ENCODE results near the gene CACNA1C. TPM values are rescaled to one million over a fixed set of nuclear protein-coding genes. Genes with fewer than 3 reads are reported as not detected.

CACNA1C gene
- total and polyA plus RNA-seq, 2 of the 4 experiments (the other 2 are of a cell fraction) = 1.6 to 2.6 TPM

GRCh38 chr12:2610358-2610757 is 557.6 kb downstream of the CACNA1C start:
- no peak overlapping the region for H4K91ac ChIP-seq (ENCODE audit: insufficient read depth, low read depth, low read length)
- H3K4me2 ChIP-seq (ENCODE audit: low read depth, low read length) = no peak overlapping the region
- dilution Hi-C loops (cut with HindIII; ENCODE audit: low sequenced_read_pairs, unreplicated experiment) (no loop called here), in situ Hi-C loops (cut with MboI; ENCODE audit: low sequenced_read_pairs) (no loop called here), intact Hi-C loops (cut with micrococcal nuclease) (no loop called here)
- H3K23ac ChIP-seq (ENCODE audit: low read depth, low read length) = no peak overlapping the region
- H4K8ac ChIP-seq (ENCODE audit: low read depth in 2 of 2, low read length in 2 of 2) = no peak overlapping the region
- no peak overlapping the region for H2BK120ac ChIP-seq (ENCODE audit: low read depth, low read length)
- TF ChIP-seq SMC3 (IDR thresholded peaks at IDR 0.05; ENCODE audit: low read depth, low read length) = no peak
- TF ChIP-seq MXI1 (IDR thresholded peaks at IDR 0.05; ENCODE audit: borderline replicate concordance, low read depth, low read length) = no peak
- H2BK20ac ChIP-seq (ENCODE audit: low read depth, low read length) = no peak overlapping the region
- no peaks in the 10 kb centered on the region for H3K27me3 ChIP-seq (ENCODE audit: control insufficient read depth, insufficient read depth, low read length)
- no peak overlapping the region for H3K56ac ChIP-seq (ENCODE audit: extremely low read depth, insufficient read depth, low read length)
- no peak overlapping the region for H2BK5ac ChIP-seq (ENCODE audit: low read depth, low read length, poor library complexity, severe bottlenecking)
- H3K9ac ChIP-seq (ENCODE audit: low read depth, low read length) = no peak overlapping the region
- no peak overlapping the region for H2BK15ac ChIP-seq (ENCODE audit: low read depth, low read length)
- ChIA-PET CTCF (no interaction called here), POLR2A (ENCODE audit: unreplicated experiment) (no interaction called here)
- peaks cover 3% of the 10 kb centered on the region; the same call in 1 of the 2 replicates for H4K20me1 ChIP-seq (ENCODE audit: insufficient read depth, low read length)
- no peaks in the 10 kb centered on the region for H3K79me1 ChIP-seq (ENCODE audit: low read depth in 1 of 2, low read length in 2 of 2)
- H3K9me1 ChIP-seq (ENCODE audit: insufficient read depth, low read length) = peaks cover 17% of the 10 kb centered on the region
- H3K9me3 ChIP-seq (ENCODE audit: control insufficient read depth, insufficient read depth, low read length) = no peaks in the 10 kb centered on the region
- peaks cover 39% of the 10 kb centered on the region for H3K36me3 ChIP-seq (ENCODE audit: control insufficient read depth, insufficient read depth, low read length)
- no peak overlapping the region for H2AK5ac ChIP-seq (ENCODE audit: low read depth, low read length)
- H4K5ac ChIP-seq (ENCODE audit: low read depth, low read length) = no peak overlapping the region
- H3K14ac ChIP-seq (replicated peaks; ENCODE audit: low read depth, low read length) = no peak overlapping the region
- ATAC-seq (ENCODE audit: low read depth) (no peak), DNase-seq (no peak)
- H3K4ac ChIP-seq (ENCODE audit: low read depth, low read length) = no peak overlapping the region
- peaks cover 24% of the 10 kb centered on the region for H3K4me1 ChIP-seq (ENCODE audit: control insufficient read depth, insufficient read depth, low read length)
- H2AFZ ChIP-seq (replicated peaks; ENCODE audit: low read length, poor library complexity) = peak overlapping the region; percentile 24
- no peak overlapping the region for H3K27ac ChIP-seq (ENCODE audit: insufficient read depth, low read length)
- no peak overlapping the region for H3K4me3 ChIP-seq (ENCODE audit: insufficient read depth, low read depth, low read length)
- H2AK9ac ChIP-seq (replicated peaks; ENCODE audit: low read depth, low read length, poor library complexity) = no peak overlapping the region
- no peak overlapping the region for H3K18ac ChIP-seq (ENCODE audit: low read depth, low read length)
- BruUV-seq (replicated peaks) = no TSS peak
- 100% methylated on average over 2 of the region's 11 CpGs; no CpG with 5 or more reads in 1 of the 2 experiments for WGBS, 2 experiments (ENCODE audit: extremely low coverage in 2 of 2, insufficient read length in 1 of 2)

Measured in IMR-90 (cell line).